DOHH2 (cell line): ENCODE measurements around the gene LSM8.

Experiments
- CTCF ChIP-seq: fragments of 200-600 bp; sonication (generic); IDR thresholded peaks from one replicate; pipeline ENCODE4 v1.5.1; 2014; ENCODE audit warnings: antibody characterized with exemption, mild to moderate bottlenecking, low read depth, low read length; ENCODE audit not compliant: poor library complexity, severe bottlenecking
- EZH2phosphoT487 ChIP-seq: fragments of 200-600 bp; sonication (generic); IDR thresholded peaks from 2 replicates; pipeline ENCODE4 v1.6.1; 2017; ENCODE audit warnings: borderline replicate concordance, mild to moderate bottlenecking, antibody characterized with exemption, low read length, moderate library complexity, mixed read lengths

DNA sequence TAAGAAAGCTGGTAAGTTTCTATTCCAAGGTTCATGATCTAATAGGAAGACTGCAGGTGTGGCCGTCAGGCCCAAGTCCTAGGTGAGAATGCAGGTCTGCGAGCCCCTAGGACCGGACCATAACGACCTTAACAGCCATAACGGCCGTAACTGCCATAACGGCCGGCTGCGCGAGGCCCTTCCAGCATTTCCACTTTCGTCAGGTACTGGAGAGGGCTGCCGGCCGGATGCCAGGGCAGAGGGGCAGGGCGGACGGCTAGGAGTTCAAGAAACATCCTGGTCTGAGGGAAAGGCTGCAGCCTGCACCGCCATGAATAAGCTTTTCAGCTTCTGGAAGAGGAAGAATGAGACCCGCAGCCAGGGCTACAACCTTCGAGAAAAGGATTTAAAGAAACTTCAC lies 40.6 kb downstream of the LSM8 start, which contains the start of gene ANKRD7:
- no peak for TF ChIP-seq CTCF
- no peak for TF ChIP-seq EZH2phosphoT487
